HuH-7.5 (cell line): Measurements from ENCODE around the gene NKD1.

Experiments used
- DNase-seq: peaks from one replicate; pipeline ENCODE4 v3.0.0; 2011; ENCODE audit warnings: low spot score

NKD1 gene

DNA sequence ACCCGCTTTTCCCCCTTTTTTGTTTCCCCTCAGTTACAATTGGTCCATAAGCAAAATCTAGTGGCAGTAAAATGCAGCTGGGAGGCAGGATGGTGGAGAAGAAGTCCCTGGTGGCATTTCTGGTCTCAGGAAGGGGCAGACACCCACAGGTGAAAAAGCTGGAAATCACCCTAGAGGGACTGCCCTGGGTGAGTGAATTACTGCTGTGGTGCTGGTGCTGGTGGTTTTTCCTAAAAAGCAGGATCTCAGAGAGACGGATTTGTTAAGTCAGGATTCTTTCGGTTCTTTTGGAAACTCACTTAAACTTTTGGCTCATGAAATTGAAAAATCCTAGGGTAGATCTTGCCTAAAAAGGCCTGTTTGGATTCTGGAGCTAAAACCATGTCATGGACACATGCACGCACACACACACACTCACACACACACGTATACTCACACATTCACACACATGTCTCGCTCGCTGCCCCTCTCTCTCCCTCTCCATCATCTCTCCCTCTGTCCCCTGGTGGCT is 65.8 kb downstream of the NKD1 start:
- DNase-seq: no peak

DNA sequence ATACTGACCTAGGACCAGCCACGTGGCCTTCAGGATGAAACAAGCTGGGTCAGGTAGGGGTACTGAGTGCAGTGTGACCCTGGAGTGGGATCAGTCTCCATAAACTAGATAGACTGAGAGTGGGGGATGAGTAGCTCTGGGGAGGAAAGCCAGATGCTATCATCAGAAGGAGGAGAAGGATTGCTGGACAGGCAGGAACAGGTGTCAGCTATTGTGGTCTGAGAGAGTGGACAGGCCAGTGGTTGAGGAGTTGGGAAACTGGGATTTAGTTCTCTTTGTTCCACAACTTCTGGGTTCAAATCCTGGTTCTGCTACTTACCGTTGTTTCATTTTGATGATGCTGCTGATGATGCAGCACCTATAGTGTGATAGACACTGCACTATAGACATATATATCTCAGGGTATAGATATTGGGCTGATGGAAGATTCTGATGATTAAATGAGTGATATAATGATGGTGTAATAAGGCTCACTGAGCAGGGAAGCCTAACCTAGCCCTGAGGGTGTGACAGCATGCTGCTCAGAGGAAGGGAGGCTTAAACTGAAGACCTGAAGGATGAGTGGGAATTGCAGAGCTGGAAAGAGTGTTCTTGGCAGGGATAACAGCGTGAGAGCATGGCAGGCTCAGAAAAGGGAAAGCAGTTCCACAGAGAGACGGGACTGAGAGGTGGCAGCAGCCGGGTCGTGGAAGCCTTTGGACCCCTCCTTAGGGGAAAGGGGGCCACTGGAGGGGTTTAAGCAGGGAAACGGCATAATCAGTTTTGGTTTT is 66.9 kb downstream of the NKD1 start:
- no peak for DNase-seq

DNA sequence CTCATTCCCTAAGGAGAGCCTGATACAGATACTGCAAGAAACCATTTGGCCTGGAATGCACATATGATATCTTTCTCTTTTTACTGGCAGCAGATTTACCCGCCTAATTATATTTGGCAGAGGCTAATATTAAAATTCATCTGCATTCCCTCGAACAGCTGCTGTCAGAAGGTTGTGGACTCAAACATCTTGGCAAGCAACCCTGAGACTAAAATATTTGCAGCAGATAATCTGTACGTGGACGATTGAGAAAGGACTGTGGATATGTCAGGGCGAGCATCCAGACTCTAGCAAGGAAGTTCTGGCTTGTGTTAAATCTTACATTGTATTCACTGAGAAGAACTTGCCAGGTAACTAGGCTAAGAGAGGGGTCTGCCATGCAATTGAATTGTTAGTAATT is 67.7 kb downstream of the NKD1 start:
- DNase-seq: no peak

DNA sequence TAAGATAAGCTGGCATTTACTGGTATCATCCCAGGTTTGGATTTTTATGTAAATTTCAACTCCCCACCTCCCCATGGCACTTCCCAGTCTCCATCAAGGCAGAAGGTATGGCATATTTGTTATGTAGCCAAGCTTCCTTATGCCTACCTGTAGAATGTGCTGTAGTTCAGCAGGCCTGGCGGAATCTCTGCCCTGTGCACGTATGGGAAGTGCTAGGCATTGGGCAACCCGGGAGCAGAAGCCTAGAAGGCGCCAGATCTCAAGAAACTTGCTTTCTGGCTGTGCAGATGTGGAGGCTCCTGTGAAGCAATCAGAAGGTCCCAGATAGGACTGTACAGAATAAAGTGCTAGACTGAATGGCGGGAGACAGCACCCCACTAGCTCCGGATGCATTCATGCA is 68.2 kb downstream of the NKD1 start:
- no peak for DNase-seq

DNA sequence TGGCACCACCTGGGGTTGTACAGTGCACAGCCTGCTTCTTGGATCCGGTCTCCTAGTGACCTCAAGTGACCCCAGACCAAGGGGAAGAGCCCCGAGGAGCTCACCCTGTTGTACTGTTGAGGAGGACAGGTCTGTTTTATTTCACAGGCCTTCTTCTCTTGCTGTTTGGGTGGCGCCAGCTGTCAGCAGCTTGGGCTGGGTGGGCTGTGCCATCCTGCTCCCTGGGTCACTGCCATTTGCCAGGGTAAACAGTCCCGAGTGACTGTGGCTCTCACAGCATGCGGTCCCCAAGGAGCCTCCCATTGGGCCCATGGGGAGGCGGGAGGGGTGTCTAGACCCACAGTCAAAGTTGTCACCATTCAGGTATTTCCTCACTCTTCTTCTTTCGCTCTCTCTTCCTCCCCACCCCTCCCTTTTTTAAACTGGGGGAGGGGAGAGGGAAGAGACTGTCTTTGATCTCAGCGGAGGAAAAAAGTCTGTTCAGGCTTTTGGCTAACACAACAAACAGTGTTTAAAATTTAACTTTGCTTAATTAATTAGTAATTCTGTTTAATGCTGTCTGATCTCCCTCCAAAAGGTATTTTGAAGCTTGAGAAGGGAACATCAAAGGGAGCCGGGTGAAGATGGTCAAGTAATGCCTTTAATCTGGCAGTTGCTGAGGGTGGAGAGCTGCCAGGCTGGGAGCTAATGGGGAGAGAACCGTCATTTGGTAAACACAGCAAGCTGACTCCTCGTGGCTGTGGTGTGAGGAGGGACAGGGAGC is 68.9 kb downstream of the NKD1 start:
- no peak for DNase-seq

DNA sequence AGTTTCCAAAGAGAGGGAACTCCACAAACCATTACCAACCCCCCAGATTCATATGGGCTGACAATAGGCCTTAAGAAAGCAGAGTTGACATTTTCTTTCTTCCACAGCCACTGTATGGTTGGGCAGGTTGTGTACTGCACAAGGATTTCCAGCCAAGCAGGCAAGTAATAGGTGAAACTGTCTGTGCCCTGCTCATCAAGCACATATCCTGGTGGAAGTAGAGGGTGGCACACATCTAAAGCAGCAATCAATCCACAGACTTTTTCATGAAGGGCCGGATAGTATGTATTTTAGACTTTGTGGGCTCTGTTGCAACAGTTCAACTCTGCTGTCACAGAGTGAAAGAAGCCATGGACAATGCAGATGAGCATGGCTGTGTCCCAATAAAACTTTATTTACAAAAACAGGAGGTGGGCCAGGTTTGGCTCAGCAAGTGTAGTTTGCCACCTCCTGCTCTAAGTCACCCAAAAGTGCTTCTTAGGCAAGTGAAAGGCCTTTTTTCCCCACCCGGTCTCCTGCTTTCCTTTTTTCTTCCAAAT is 69.5 kb downstream of the NKD1 start:
- no peak for DNase-seq

DNA sequence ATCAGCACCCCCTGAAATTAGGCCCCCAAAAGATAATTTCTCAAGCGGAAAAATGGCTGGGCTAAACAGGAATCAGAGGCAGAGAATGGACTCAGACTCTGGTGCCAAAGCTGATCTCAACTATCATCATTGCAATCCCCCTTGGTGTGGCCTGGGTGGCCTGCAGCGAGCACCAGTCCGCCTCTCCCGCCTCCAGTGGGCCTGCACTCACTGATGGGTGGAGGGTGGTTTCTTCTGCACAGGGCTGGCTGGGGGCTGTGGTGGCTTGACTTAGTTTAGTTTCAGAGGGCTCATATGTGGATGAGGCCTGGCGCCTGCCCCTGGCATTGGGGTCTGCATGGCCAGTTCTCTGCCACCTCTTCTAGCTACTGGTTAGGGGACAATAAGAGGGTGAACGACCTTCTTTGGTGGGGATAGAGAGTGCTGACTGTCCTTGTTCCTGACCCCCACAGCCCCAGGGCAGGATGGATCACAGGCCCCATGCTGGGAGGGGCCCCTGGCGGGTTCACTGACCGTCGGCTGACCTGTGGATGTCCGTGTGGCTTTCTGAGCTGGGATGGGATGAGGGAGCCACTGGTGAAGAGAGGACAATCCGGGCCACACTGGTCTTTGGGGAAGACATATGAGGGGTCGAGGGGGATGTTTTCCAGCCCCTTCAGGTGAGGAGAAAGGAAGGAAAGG is 70.2 kb downstream of the NKD1 start:
- DNase-seq: no peak

DNA sequence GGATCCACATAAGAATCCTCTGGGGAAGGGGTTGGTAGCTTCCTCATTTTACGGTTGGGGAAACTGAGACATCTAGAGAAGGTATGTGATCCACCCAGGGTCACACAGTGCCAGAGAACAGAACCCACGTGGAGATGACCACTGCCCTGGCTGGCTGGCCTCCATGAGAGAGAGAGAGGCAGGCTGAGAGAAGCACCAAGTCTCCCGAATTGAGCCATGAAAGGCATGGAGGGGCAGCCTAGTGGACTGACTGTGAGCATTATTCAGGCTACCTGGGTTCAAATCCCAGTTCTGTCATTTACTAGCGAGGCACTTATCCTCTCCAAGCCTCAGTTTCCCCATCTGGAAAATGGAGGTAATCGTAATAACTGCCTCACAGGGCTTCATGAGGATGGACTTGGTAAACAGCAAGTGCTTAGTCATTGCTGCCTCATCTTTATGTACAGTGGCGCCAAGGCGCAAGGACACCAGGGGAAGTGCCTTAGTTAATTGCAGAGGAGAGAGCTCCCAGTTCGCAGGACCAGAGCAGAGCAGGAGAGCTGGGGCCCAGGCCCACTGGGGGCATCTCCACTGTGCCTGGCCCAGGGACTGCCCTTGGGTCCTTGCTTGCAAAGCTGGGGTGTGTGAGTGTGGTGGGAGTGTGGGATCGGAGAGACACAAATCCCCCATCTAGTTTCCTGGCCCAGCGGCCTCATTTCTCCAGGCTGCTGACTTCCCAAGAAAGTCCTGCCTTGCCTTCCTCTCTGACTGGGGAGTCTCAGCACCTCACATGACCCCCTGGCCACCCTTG is 71.7 kb downstream of the NKD1 start:
- no peak for DNase-seq

DNA sequence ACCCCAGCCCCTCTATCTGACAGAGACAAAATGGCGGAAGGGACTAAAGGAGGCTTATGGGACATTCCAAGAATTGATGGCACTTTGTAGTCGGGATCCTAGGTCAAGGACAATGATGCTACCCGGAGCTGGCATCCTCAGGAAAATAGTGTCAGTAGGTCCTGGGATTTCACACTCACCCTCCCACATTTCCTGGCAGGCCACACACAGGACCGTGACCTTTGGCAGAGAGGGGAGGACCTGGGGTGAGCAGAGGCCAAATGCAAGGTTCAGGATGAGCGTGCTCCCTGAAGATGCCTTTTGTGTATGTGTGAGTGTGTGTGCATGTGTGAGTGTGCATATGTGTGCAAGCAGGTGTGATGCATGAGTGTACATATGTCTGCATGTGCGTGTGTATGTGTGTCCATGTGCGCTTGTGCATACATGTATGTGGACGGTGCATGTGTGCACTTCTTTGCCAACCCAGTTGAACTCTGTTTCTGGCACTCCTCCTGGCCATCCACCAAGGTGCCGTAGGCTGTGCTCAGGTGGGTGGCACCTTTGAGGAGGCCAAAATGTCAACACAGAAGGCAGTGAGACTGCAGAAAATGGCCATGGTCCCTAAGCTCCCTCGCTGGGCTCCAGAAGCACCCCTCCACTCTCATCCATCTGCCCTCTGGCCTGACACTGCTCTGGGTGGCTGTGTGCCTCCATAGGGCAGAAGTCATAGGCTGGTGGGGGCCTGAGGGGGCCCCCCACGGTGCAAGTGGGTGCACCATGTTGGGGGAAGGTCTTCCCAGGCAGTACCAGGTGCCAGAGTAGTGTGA is 72.7 kb downstream of the NKD1 start:
- no peak for DNase-seq

DNA sequence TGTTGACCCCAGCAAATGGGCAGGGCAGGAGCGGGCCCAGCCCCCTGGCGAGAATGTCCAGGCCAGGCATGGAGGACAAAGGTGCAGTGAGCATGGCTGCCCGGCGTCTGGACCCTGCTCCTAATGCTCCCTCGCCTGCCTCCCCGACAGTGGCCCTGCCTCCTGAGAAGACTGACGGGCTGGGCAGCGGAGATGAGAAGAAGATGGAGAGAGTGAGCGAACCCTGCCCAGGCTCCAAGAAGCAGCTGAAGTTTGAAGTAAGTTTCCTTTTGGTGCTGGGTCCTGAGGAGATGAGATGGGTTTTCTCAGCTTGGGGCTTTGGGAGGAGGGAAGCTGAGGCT is 73.2 kb downstream of the NKD1 start:
- no peak for DNase-seq

DNA sequence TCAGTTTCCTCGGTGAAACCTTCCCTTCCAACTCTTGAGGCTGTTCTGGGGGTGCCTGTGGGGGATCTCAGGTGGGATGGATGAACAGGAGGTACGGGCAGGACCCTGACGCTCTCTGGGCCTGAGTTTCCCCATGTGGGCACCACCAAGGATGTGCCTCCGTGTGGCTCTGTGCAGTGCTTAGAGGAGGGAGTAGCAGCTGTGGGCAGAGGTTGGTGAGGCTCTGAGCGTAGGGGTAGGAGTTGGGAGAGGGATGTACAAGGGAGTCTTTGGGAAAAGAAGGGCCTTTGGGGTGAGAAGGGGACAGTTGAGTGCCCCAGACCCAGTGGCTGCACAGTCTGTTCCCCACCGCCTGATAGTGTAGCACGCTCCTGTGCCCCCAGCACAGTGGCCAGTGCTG is 73.8 kb downstream of the NKD1 start:
- DNase-seq: no peak

DNA sequence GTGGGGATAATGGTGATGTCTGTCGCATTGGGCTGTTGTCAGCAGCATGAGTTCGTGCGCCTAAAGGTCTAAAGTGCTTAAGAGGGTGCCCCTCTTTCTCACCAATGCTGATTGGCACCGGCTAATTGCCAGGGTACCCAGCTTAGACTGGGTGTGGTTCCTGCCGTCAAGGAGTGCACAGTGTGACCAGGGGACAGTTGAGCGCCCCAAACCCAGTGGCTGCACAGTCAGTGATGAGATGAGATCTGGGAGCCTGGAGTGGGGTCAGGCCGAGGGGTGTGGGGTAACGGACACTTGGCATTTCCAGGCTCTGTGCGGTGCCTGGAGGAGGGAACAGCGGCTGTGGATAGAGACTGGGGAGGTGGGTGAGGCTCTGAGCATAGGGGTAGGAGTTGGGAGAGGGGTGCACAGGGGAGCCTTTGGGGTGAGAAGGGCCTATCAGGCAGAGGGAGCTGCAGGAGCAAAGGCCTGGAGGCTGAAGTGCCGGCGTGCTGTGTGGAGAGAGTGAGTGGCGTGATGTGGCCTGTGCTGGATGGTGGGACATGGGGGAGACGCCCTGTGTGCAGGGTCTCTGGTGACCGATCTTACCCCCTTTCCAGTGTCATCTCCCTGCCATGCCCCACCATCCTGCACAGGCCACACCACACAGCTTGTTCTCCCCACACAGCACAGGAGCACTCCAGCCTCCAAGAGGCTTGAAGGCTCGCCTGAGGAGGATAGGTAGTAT is 74.6 kb downstream of the NKD1 start:
- no peak for DNase-seq

DNA sequence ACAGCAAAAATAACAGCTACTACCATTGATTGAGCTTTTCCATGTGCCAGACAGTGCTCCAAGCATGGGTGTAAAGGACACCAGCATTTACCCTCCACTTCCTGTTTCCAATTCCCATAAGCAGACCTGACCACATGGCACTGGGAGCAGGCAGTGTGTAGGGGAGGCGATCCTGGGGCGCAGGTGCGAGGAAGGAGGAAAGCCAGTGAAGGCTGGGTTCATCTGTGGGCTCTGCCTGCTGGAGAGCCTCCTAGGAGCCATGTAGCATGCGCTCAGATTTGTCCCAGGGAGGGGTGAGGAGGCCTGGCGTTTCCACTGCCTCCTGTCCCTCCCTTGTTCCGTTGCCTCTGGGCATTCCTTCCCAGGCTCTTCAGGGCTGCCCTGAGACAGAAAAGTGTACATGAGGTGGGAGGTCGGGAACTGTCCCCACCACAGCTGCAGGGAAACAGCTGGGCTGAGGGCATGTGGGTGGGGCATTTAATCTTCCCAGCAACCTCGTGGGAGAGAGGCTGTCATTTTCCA is 76.3 kb downstream of the NKD1 start:
- DNase-seq: no peak

DNA sequence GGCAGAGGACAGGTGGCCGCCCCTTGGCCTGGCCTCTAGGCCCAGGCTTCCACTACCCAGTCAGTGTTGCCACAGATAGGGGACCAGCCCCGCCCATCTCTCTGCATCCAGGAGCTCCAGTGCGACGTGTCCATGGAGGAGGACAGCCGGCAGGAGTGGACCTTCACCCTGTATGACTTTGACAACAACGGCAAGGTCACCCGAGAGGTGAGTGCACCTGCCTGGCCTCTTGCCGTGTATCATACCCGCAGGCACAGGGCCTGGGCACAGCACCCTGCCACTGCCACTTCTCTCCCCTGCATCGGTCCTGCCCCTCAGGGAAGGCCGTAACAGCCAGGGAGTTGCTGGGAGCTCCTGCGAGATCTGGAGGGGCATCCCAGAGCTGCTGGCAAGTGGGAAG is 77.2 kb downstream of the NKD1 start:
- no peak for DNase-seq

DNA sequence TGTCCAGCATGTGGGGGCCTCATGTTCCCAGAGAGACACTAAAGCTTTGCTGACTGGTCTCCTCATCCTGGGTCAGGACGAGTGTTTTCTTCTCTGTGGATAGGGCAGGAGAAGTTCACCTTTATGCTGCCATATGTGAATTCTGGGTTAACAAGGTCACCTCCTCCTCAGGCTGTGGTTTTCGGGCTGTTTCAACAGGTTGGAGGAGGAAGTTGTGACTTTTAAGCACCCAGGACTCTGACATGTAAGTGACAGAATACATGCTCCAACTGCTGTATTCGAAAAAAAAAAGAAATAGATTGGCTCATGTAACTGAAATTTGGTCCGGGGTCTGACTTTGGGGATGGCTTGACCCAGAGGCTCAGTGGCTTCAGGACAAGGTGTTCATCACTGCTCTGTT is 78.7 kb downstream of the NKD1 start:
- no peak for DNase-seq

DNA sequence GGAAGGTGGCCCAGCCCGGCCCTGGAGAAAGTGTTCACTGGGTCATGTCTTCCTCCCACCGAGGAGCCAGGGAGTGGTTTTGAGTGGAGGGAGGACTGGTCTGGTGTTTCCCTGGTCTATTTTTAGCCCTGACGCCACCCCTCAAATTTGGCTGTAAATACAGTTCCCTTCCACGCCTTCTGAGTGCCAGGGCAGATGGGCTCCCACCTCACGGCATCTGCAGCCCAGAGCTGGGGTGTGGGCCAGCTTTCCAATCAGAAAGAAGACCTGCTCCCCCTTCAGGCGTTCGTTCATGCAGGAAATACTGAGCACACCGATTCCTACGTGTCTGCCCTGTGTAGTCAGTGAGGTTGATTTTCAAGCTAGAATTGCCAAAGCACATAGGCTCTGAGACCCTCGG is 79.2 kb downstream of the NKD1 start:
- no peak for DNase-seq

DNA sequence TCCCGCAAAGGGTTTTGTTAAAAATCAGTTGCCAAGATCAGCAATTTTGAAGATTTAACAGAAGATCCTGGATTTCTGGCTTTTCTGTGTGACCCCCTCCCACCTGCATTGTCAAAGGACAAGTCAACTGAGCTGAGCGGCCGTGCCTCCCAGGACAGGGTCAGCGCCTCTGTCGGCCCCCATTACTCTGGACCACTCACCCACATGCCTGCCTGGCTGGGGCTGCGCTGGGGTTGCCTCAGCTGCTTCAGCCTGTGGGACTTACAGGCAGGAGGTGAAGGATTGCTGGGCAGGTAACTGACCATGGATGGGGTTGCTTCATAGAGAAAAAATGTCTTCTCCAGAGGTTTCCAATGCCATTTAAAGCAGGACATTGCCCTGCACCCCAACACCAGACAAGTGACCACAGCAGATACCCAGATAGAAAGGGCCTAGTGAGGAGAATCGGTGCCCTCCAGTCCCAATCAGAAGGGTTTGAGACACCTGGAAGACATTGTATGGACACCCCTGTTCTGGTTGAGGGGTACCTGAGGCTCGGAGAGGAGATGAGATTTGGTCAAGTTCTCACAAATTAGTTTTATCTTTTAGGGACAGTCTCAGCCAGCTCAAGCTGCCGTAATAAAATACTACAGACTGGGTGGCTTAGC is 80.1 kb downstream of the NKD1 start:
- DNase-seq: no peak

DNA sequence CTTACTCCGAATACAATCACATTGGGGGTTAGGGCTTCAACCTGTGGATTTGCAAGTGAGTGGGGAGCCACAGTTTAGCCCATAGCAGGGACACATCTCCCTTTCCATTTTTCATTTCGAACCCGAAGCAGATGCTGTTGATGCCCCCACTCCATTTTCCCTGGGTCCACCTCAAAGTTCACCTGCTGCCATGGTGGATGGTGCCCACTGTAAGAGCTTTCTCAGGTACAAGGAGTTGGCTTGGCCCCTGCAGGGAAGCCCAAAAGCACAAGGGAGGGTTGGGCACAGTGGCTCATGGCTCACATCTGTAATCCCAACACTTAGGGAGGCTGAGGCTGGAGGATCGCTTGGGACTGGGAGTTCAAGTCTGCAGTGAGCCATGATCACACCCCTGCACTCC is 81.1 kb downstream of the NKD1 start:
- DNase-seq: no peak

DNA sequence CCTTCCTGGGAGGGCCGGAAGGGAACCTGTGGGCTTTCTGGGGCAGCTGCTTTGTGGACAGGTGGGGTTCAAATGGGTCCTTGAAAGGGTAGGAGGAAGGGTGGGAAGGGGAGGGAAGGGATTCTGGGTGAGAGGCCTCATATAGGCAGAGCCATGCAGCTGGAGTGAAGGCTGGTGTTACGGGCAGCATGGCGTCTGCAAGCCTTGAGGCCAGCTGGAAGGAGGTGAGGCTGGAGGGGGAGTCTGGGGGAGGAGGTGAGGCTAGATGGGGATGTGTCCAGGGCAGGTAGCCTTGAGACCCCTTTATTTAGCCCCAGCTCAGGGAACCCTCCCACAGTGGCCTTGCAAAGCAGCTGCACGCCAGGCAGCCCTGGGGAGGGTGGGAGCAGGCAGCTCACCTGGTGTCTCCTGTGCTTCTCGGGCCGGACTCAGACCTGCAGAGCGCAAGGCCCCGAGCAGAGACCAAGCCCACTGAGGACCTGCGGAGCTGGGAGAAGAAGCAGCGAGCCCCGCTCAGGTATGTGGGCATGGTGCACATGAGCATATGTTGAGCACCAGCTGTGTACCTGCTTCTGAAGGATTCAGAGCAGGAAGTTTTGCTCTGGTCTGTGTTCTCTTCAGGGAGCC is 82.3 kb downstream of the NKD1 start:
- no peak for DNase-seq
